Measurements from ENCODE around the gene ZNF511. TPM values are rescaled to one million over a fixed set of nuclear protein-coding genes. Genes with fewer than 3 reads are reported as not detected.

ZNF511 gene
- total RNA-seq, 4 donors from 2014 or later = 23.1 to 45.5 (median 30.0) TPM

DNA sequence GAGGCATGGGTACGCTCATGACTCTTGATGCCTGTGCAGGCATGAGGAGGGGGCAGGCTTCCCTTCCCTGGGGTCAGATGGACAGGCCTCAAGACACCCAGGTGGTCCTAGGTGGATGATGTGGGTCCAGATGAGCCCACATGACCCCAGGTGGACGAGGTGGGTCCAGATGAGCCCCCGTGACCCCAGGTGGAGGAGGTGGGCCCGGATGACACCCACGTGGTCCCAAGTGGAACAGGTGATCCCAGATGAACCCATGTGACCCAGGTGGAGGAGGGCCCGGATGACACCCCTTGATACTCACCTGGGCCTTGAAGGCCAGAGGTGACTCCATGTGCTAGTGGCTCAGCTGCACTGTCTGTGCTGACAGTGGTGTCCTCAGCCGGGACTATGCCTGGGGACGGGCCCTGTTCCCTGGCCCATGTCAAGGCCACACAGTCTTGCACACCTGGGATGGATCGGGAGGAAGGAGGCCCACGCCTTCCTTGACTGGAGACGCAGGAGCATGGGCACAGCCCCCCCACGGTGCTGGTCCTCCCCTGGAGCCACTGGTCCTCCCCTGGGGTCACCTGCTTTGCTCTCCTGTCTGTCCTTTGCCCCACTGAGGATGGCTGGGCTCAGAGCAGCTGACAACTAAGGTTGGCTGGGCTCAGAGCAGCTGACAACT is 41.7 kb downstream of the ZNF511 start:
- Histone ChIP-seq H3K4me1 (no peaks in the 10 kb centered on the region), H3K9me3 (no peaks in the 10 kb centered on the region), H3K4me3 (no peak overlapping the region), H3K27ac (no peak overlapping the region), H3K36me3 (no peaks in the 10 kb centered on the region), H3K27me3 (no peaks in the 10 kb centered on the region)
- no peak for DNase-seq
- intact Hi-C loops (cut with DNase I; ENCODE audit: low total_unique reads) = no loop called here
- TF ChIP-seq, protein P1, sequence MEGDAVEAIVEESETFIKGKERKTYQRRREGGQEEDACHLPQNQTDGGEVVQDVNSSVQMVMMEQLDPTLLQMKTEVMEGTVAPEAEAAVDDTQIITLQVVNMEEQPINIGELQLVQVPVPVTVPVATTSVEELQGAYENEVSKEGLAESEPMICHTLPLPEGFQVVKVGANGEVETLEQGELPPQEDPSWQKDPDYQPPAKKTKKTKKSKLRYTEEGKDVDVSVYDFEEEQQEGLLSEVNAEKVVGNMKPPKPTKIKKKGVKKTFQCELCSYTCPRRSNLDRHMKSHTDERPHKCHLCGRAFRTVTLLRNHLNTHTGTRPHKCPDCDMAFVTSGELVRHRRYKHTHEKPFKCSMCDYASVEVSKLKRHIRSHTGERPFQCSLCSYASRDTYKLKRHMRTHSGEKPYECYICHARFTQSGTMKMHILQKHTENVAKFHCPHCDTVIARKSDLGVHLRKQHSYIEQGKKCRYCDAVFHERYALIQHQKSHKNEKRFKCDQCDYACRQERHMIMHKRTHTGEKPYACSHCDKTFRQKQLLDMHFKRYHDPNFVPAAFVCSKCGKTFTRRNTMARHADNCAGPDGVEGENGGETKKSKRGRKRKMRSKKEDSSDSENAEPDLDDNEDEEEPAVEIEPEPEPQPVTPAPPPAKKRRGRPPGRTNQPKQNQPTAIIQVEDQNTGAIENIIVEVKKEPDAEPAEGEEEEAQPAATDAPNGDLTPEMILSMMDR (IDR thresholded peaks at IDR 0.05) = no peak
- TF ChIP-seq POLR2A (IDR thresholded peaks at IDR 0.05) = no peak

DNA sequence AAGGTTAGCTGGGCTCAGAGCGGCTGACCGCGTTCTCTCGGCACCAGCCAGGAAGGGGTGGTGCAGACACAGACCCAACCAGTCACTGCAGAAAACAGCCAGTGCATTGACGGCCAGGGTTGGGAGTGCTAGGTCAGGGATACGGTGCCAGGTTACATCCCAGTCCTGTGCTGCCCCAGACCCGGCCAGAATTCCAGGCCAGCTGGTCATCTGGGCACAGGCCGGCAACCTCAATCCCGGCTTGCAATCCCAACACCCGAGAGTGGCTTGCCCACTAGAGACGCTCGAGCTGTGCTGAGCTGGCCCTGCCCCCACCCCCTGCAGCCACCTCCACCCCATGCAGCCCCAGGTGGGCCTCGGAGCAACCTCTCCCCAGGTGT is 42.2 kb downstream of the ZNF511 start:
- intact Hi-C loops (cut with DNase I; ENCODE audit: low total_unique reads) = no loop called here
- Histone ChIP-seq H3K27ac (no peak overlapping the region), H3K27me3 (no peaks in the 10 kb centered on the region), H3K9me3 (no peaks in the 10 kb centered on the region), H3K4me1 (no peaks in the 10 kb centered on the region), H3K4me3 (no peak overlapping the region), H3K36me3 (no peaks in the 10 kb centered on the region)
- TF ChIP-seq, protein P1 (IDR thresholded peaks at IDR 0.05) = no peak
- no peak for TF ChIP-seq POLR2A (IDR thresholded peaks at IDR 0.05)
- no peak for DNase-seq

DNA sequence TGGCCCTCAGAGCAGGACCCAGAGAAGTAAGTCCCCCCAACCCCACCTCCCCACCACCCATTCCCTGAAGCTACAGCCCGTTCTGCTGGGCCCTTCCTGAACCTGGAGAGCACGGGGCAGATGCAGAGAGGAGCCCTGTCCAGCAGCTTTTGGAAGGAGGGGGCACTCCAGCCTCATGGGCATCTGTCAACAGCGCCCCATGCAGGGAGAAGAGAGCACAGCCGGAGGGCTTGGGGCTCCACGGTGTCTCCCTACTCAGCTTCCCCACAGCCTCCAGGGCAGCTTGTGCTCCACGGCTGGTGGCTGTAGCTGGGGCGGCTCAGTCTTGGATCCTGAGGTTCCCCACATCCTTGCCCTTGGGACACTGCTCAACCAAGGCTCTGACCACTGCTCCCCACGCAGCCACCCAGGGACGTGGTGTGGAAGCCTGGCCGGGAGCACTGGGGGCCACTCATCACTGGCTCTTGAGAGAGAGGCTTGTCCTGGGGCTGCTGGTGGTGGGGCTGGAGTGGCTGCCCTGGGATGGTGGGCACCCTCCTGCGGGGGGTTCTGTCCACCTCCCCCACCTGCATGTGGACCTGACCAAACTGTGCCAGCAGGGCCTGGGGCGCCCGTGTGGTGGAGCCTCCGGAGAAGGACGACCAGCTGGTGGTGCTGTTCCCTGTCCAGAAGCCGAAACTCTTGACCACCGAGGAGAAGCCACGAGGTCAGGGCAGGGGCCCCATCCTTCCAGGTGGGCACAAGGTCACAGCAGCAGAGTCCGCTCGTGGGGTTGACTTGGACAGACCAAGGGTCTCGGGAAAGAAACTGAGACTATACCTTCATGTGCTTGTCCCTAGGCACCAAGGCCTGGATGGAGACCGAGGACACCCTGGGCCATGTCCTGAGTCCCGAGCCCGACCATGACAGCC is 42.9 kb downstream of the ZNF511 start:
- H3K4me3 ChIP-seq = no peak overlapping the region
- no peaks in the 10 kb centered on the region for H3K4me1 ChIP-seq
- H3K27me3 ChIP-seq = no peaks in the 10 kb centered on the region
- DNase-seq = no peak
- H3K36me3 ChIP-seq = no peaks in the 10 kb centered on the region
- no peak overlapping the region for H3K27ac ChIP-seq
- intact Hi-C loops (cut with DNase I; ENCODE audit: low total_unique reads) = no loop called here
- no peak for TF ChIP-seq POLR2A (IDR thresholded peaks at IDR 0.05)
- TF ChIP-seq, protein P1 (IDR thresholded peaks at IDR 0.05) = no peak
- no peaks in the 10 kb centered on the region for H3K9me3 ChIP-seq

DNA sequence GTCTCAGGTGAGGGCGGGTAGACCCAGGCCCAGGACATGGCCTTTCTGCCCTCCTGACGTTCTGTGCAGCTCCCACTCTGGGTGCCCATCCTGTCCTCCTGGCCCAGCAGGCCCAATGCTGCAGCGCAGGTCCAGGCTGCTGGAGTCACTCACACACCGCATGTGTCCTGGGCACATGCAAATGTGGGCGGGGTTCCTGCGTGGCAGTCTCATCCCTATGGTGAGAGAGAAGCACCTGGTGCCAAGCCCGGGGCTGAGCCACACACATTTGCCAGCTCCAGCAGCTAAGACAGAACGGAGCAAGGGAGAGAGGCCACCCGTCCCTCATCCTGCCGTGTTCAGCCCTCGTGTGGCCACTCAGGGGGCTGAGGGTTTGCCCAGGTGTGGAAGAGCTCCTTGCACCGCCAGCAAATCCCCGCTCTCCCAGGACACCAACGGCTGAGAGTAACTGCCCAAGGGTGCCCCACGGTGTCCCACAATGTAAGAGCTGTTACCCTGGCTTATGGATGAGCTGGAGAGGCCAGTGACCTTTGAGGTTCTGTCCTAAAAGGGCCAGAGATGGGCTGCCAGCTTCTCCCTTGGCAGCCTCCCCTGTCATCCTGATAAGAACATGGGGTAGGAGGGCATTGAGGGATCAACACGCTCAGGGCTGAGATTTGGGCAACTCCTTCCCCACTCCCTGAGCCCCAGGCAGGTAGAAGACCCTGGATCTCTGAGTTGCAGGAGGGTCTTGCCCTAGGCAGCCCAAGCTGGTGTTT is 44.7 kb downstream of the ZNF511 start:
- DNase-seq = no peak
- TF ChIP-seq POLR2A (IDR thresholded peaks at IDR 0.05) = no peak
- TF ChIP-seq, protein P1 (IDR thresholded peaks at IDR 0.05) = no peak
- intact Hi-C loops (cut with DNase I; ENCODE audit: low total_unique reads) = no loop called here
- Histone ChIP-seq H3K4me3 (no peak overlapping the region), H3K36me3 (no peaks in the 10 kb centered on the region), H3K27me3 (no peaks in the 10 kb centered on the region), H3K4me1 (no peaks in the 10 kb centered on the region), H3K27ac (no peak overlapping the region), H3K9me3 (no peaks in the 10 kb centered on the region)

All from uterus (tissue), 4 donors.